GM21717 (cell line): ENCODE data around the gene CBL.

Experiments used
- ATAC-seq: cut with Tn5 transposase; IDR thresholded peaks from one replicate; pipeline ENCODE4 v1.9.1; 2021; ENCODE audit warnings: mild to moderate bottlenecking, moderate library complexity; ENCODE audit not compliant: unreplicated experiment

The CBL gene

DNA sequence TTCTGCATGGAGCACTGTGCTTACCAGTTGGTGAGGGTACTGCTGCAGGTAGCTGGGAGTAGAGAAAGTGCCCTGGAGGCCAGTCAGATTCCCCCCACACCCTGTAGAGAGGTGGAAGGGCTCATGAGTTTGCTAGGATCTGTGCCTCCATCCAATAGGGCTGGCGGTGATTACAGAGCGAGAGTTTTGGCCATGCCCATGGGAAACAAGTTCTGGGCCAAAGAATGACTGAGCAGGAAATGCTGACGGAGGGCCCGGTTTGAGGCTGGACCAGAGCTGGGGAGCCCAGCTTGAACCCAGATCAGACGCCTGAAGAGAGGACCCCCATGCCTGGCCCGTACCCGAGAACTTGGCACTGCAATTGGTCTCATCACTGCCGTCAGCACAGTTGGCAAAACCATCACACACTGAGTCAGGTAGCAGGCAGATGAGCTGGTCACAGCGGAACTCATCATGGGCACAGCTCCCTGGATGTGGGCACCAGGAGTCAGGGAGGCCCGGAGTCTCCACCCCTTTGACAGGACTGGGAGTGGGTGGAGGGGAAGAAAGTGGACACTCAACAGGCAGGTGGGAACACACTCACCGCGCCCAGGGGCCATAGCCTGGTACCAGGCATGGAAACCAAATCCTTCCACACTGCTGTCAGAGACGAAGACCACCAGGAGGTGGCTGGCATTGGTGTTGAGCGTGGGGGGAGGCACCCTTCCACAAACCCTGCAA is 138.3 kb downstream of the CBL start:
- ATAC-seq = no peak

DNA sequence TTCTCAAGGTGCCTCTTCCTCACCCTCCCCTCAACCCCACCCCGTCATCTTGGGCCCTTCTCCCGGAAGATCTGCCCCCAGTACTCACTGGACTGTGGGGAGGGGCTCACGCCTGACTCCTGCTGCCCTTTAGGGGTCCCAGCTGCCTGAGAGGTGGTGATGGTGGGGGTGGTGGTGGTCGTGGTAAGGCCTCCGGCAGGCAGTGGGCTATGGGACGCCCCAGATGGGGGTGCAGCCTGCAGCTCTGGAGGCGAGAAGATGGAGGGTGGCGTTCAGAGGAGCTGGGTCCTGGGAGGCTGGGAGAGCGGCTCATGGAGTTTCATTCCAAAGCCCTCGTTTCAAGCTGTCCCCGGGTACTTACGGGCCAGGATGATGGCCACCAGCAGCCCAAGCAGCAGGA is 139.5 kb downstream of the CBL start:
- ATAC-seq = no peak

DNA sequence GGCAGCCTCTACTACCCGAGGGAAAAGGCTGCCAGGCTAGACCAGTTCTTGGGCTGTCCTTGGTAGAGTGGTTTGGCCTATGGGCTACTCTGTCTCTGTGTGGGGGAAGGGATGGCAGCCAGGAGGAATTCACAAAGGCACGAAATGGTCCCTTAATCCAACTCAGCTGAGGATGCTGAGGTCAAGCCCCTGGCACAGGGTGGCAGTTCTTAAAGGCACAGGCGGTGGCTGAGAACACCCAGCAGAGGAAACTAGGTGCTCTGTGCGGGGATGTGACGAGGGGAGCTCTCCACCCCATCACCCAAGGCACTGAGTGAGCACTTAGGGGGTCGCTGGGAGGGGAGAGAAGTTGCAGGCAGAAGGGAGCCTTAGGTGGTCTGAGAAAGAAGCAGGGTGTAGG is 140.5 kb downstream of the CBL start, which contains the start of gene MFRP:
TSS of gene MFRP (minus strand) at position 101 of the 400 bp plus-strand sequence. CDS start 192 bp downstream, outside the sequence.
- no peak for ATAC-seq

DNA sequence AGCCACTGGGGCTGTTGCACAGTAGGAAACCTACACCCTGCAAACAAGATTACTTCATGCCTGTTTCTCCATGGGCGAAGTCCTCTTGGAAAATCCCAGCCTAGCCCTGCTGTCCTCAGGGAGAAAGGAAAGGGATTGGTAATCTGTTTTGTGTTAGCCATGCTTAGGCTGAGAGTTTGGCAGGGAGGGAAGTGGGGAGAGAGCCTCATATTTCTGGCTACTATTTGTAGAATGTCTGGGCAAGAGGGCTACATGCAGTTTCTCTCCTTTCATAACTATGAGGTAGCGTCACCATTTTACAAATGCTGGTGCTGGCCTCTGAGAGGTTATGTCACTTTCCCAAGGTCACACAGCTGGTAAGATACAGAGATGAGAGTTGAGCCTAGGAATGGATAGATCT is 141.1 kb downstream of the CBL start:
- ATAC-seq = no peak

DNA sequence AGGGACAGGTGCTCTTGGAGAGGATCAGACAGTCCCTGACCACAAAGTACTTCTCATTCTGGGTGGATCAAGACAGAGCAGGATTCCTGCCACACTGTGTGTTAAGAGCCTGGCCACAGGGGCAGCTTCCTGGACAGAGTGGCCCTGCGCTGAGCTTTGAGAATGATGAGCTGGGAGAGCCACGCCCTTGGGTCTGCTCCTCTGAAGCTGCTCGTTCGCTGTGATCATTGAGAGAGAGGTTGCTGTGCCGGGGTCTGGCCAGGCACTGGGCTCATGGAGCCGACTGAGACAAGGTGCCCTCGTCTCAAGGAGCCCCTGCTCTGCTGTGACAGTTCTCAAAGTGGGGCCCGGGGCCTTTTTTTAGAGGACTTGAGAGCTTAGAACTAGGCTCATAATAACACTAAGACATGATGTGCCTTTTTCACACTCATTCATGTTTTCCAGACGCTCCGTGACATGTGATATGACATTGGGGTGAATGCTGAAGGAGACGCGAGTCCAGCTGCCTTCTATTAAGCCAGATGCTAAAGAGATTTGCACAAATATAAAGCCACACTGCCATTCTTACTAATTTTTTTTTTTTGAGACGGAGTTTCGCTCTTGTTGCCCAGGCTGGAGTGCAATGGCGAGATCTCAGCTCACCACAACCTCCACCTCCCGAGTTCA is 141.9 kb downstream of the CBL start:
- ATAC-seq = no peak

DNA sequence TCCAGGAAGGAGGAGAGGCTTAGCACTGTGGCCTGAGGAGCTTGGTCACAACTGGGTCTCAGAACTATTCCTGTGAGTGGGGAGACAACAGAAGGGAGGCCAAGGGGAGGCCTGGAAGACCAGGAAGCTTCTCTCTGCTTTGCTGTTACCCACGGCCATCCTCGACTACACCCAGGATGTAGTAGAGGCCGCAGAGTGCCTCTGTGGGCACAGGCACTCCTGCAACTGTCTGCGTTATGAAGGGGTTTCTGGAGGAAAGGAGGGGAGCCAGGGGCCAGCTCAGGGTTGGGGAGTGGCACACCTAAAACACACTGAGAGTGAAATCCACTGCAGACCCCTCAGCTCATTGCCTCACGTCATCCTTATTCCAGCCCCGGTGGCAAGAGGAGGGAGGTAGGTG is 144.2 kb downstream of the CBL start:
- no peak for ATAC-seq

DNA sequence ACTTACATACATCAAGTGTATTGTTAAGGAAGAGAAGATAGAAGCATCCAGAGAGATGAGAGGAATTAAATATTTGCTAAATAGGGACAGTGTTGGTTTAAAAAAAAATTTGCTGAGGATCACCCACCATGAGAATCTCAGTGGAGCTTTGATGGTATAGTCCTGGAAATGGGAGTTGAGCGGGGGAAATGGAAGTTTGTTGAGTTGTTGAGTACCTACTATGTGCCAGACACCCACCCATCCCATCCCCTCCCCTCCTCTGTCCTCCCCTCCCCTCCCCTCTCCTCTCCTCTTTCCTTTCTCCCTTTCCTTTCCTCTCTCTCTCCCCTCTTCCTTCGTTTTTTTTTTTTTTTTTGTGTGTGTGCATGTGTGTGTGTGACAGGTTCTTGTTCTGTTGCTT is 145.1 kb downstream of the CBL start:
- no peak for ATAC-seq

DNA sequence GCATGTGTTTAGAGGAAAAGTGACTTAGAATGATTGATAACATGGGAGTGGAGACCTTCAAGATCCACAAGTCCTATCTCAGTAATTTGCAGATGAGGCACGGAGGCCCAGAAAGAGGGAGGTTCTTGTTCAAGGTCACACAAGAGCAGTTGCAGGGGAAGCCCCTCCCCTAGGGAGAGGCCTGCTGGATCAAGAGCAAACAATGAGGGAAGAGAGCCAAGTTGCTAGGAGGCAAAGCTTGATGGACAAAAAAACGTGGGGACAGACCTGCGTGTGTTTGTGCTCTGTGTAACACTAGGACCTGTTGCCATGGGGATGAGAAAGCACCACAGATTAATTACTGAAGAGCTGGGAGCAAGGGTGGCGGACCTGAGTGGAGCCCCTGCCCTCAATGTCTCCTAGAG is 146.7 kb downstream of the CBL start:
- ATAC-seq = no peak

DNA sequence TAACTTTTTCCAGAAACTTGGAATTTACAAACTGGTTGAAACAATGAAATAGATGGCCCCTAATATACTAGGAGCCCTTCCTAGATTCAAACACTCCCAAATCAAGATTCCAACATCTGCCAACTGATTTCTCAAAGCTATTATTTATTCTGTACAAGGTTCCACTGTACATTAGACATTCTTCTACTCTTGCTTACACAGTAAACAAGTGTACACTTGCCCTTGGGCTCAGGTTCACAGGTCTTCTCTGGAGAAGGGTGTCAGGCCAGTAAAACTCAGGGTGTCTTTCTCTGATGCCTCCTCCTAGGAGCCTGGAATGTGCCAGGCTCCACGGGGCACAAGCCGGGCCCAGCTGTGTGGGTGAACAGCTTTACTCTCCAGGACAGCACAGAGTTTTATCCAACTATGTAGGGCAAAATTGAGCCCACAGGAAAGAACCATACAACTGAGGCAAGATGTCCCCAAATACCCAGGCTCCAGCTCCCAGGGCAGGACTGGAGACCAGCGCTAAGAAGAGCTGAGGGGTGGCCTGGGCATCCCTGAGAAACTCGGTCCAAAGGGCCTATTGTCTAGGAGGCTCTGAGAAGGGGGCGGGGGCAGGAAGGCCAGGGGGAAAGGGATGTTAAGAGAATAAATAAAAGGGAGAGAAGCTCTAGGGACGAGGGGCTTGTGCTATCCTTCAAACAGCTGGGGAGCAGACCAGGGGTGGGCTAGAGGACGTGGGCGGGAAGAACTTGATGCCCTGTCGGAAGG is 149.1 kb downstream of the CBL start:
- ATAC-seq = no peak

DNA sequence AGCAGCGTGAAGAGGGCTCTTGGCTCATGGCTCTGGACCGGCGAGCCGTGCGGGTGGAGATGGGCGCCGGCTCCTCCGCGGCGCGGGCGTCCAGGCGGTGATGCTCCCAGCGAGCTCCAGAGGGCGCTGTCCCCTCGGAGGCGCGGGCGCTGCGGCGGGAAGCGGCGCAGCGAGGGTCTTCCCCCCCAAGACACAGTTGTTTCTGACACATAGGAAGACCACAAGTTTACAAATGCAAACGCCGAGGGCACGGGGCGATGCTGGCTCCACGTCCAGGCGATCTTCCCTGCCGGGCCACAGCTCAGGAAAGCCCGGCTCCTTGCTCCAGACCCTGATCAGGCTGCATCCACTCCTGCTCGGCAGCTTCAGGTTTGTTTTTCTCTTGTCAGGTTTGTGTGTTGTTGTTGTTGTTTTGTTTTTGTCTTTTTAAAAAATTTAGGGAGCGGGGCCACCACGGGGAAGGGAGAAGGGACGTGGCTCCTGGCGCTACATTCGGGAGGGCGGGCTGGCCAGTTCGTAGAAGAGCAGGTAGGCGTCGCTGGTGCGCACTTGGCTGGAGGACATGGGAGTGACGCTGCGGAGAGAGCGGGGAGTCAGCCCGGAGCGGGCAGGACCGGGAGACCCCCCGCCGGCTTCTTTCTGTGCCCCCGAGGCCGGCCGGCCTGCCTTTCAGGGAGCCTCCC is 150.4 kb downstream of the CBL start:
- peak; percentile 58 for ATAC-seq

DNA sequence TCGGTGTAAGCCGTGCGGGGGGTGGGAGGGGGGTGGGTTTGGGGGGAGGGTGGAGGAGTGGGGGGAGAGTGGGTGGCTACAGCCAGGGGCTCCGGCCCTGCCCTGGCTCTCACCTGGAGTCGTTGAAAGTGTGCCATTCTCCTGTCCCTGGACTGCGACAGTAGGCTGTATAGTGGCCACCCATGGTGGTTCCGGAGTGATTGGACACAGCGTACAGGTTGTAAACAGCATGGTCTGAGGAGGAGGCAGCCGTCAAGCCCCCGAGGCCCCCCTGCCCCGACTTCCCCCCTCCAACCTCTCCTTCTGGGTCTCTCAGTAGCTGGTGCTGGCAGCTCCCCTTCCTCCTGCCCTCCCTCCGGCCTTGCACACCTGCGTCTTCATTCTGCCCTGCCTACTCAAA is 150.9 kb downstream of the CBL start:
- no peak for ATAC-seq
